22Rv1 (cell line): ENCODE results near the gene BCL3.

Experiments used
- H3K27ac ChIP-seq: fragments of 450-650 bp; 2 replicates; pipeline ENCODE4 v1.5.1; 2017
- CTCF ChIP-seq: fragments of 450-650 bp; IDR thresholded peaks from 2 replicates; pipeline ENCODE4 v1.5.1; 2017; ENCODE audit warnings: mild to moderate bottlenecking
- ZFX ChIP-seq: fragments of 450-650 bp; IDR thresholded peaks from 2 replicates; pipeline ENCODE4 v1.6.1; 2017; ENCODE audit warnings: antibody characterized with exemption, borderline replicate concordance

The BCL3 gene

GRCh38 chr19:44740351-44740824 is 8.1 kb upstream of the BCL3 start:
- peak overlapping the region; percentile 95 for H3K27ac ChIP-seq
- peak; percentile 12; the same call in 1 of the 2 replicates for TF ChIP-seq CTCF
- TF ChIP-seq ZFX: no peak

- TF ChIP-seq CTCF (no peak), ZFX (no peak)
- H3K27ac ChIP-seq: peak overlapping the region; percentile 95
Measured at GRCh38 chr19:44741258-44741731, 7.2 kb upstream of the BCL3 start.

- peak overlapping the region; percentile 95 for H3K27ac ChIP-seq
- no peak for TF ChIP-seq ZFX
- no peak for TF ChIP-seq CTCF
Measured at GRCh38 chr19:44741841-44742329, 6.6 kb upstream of the BCL3 start.

GRCh38 chr19:44742330-44743061 is 6.0 kb upstream of the BCL3 start:
- H3K27ac ChIP-seq: peak overlapping the region; percentile 95
- TF ChIP-seq CTCF (no peak), ZFX (no peak)

- TF ChIP-seq ZFX (no peak), CTCF (no peak)
- peak overlapping the region; percentile 95 for H3K27ac ChIP-seq
Measured at GRCh38 chr19:44744871-44745332, 3.6 kb upstream of the BCL3 start.

- H3K27ac ChIP-seq: peak overlapping the region; percentile 95
- TF ChIP-seq CTCF: no peak
- no peak for TF ChIP-seq ZFX
Measured at GRCh38 chr19:44745341-44745831, 3.1 kb upstream of the BCL3 start.

- peak overlapping the region; percentile 95 for H3K27ac ChIP-seq
Measured at GRCh38 chr19:44745887-44746600, 2.5 kb upstream of the BCL3 start.

More at GRCh38 chr19:44745887-44746600, 2.5 kb upstream of the BCL3 start:
- TF ChIP-seq CTCF: no peak
- no peak for TF ChIP-seq ZFX
